Prostate gland (tissue), 2 donors: ENCODE data around the gene EEFSEC. TPM values are rescaled to one million over a fixed set of nuclear protein-coding genes. Genes with fewer than 3 reads are reported as not detected.

Experiments
- DNase-seq: peaks from one replicate; pipeline ENCODE4 v3.0.0-alpha.2; 2019; ENCODE audit warnings: low spot score
- H3K27ac ChIP-seq, 2 donors: fragments of 200-600 bp; sonication (generic); 2 replicates each; pipeline ENCODE4 v1.5.1; 2017 to 2019
- H3K27me3 ChIP-seq: fragments of 200-600 bp; sonication (generic); replicated peaks from 2 replicates; pipeline ENCODE4 v1.5.1; 2019; ENCODE audit not compliant: insufficient read depth
- H3K36me3 ChIP-seq, 2 donors: fragments of 200-600 bp; sonication (generic); 1 replicate in 1 of 2; 2 replicates in 1 of 2; pipeline versions ENCODE4 v1.5.1 to v1.8.1; 2017 to 2019
- H3K4me1 ChIP-seq: fragments of 200-600 bp; sonication (generic); replicated peaks from 2 replicates; pipeline ENCODE4 v1.5.1; 2019
- H3K4me3 ChIP-seq, 2 donors: fragments of 200-600 bp; sonication (generic); 2 replicates each; pipeline ENCODE4 v1.5.1; 2017 to 2019
- H3K9me3 ChIP-seq: fragments of 200-600 bp; sonication (generic); 2 replicates; pipeline ENCODE4 v1.5.1; 2017
- CTCF ChIP-seq, 4 experiments: fragments of 200-600 bp in 2 of 4; fragments of 450-650 bp in 2 of 4; sonication (generic) in 2 of 4; IDR thresholded peaks; 1 replicate in 3 of 4; 2 replicates in 1 of 4; pipeline ENCODE4 v1.5.1; 2016 to 2019; ENCODE audit warnings: antibody characterized with exemption in 4 of 4, mild to moderate bottlenecking in 2 of 4, moderate library complexity in 2 of 4
- POLR2A ChIP-seq: fragments of 450-650 bp; IDR thresholded peaks from one replicate; pipeline ENCODE4 v1.6.1; 2016; ENCODE audit warnings: antibody characterized with exemption, mild to moderate bottlenecking
- POLR2AphosphoS5 ChIP-seq: sonication (generic); formaldehyde crosslinking; IDR thresholded peaks from one replicate; pipeline ENCODE4 v1.6.1; 2017; ENCODE audit warnings: antibody characterized with exemption
- WGBS: methylation state at CpG from one replicate; pipeline ENCODE4 v1.1.5; 2018; 5-methylcytosine and 5-hydroxymethylcytosine counted together
- intact Hi-C: fragments of 100-400 bp; cut with DNase I; formaldehyde crosslinking; loops from one replicate; pipeline ENCODE4 v1.14.2; 2022
- total RNA-seq, 2 donors: library from RNA; depleted of rRNA; stranded (reverse); fragments of >200 nt; gene quantifications; one replicate each; pipeline ENCODE4 v1.1.0, GENCODE V29; 2016

The EEFSEC gene
- total RNA-seq, 2 donors from 2014 or later = 24.7 to 26.1 TPM

- no peak for DNase-seq
- WGBS = 93% methylated on average over 5 of the region's 5 CpGs
- Histone ChIP-seq H3K4me1 (peaks cover 12% of the 10 kb centered on the region), H3K27me3 (no peaks in the 10 kb centered on the region), H3K4me3 (no peak overlapping the region), H3K27ac (no peak overlapping the region), H3K36me3 (no peaks in the 10 kb centered on the region), H3K9me3 (no peaks in the 10 kb centered on the region)
- TF ChIP-seq CTCF (IDR thresholded peaks at IDR 0.05) = no peak
- intact Hi-C loops = no loop called here
Measured at GRCh38 chr3:128313071-128313725, 159.9 kb downstream of the EEFSEC start.

- no peak overlapping the region for H3K27ac ChIP-seq
- no peak overlapping the region for H3K4me3 ChIP-seq
- 89% methylated on average over 2 of the region's 2 CpGs for WGBS
- H3K4me1 ChIP-seq = peaks cover 12% of the 10 kb centered on the region
- no peaks in the 10 kb centered on the region for H3K27me3 ChIP-seq
- intact Hi-C loops = no loop called here
- H3K36me3 ChIP-seq = no peaks in the 10 kb centered on the region
- no peak for DNase-seq
- TF ChIP-seq CTCF (IDR thresholded peaks at IDR 0.05) (no peak), POLR2AphosphoS5 (no peak), POLR2A (no peak)
- no peaks in the 10 kb centered on the region for H3K9me3 ChIP-seq
Measured at GRCh38 chr3:128313935-128314334, 160.7 kb downstream of the EEFSEC start.

- 100% methylated on average over 2 of the region's 2 CpGs for WGBS
- intact Hi-C loops = no loop called here
- Histone ChIP-seq H3K27me3 (no peaks in the 10 kb centered on the region), H3K4me1 (peaks cover 12% of the 10 kb centered on the region), H3K9me3 (no peaks in the 10 kb centered on the region), H3K36me3 (no peaks in the 10 kb centered on the region), H3K27ac (no peak overlapping the region), H3K4me3 (no peak overlapping the region)
- no peak for TF ChIP-seq POLR2A
- TF ChIP-seq CTCF (IDR thresholded peaks at IDR 0.05) = no peak
- no peak for TF ChIP-seq POLR2AphosphoS5
- DNase-seq = no peak
Measured at GRCh38 chr3:128315313-128315712, 162.0 kb downstream of the EEFSEC start.

GRCh38 chr3:128316481-128316891, 163.2 kb downstream of the EEFSEC start:
- H3K27me3 ChIP-seq = no peaks in the 10 kb centered on the region
- peak; percentile 4 for DNase-seq
- no peak overlapping the region for H3K4me3 ChIP-seq
- peaks cover 12% of the 10 kb centered on the region for H3K4me1 ChIP-seq
- intact Hi-C loops = no loop called here
- peak overlapping the region in 1 of 2 donors; percentile 24 for H3K27ac ChIP-seq
- 39% methylated on average over 15 of the region's 15 CpGs for WGBS
- no peaks in the 10 kb centered on the region for H3K36me3 ChIP-seq
- no peaks in the 10 kb centered on the region for H3K9me3 ChIP-seq
- no peak for TF ChIP-seq POLR2A
- no peak for TF ChIP-seq CTCF (IDR thresholded peaks at IDR 0.05)
- no peak for TF ChIP-seq POLR2AphosphoS5

- DNase-seq = no peak
- peak overlapping the region; percentile 12 to 24 for H3K27ac ChIP-seq
- TF ChIP-seq CTCF (IDR thresholded peaks at IDR 0.05) (no peak), POLR2A (no peak), POLR2AphosphoS5 (no peak)
Measured at GRCh38 chr3:128317101-128317697, 163.9 kb downstream of the EEFSEC start.

More at GRCh38 chr3:128317101-128317697, 163.9 kb downstream of the EEFSEC start:
- 64% methylated on average over 15 of the region's 17 CpGs for WGBS
- H3K4me1 ChIP-seq = peaks cover 12% of the 10 kb centered on the region
- no peaks in the 10 kb centered on the region for H3K27me3 ChIP-seq
- no peaks in the 10 kb centered on the region for H3K36me3 ChIP-seq
- intact Hi-C loops = no loop called here
- no peak overlapping the region for H3K4me3 ChIP-seq
- H3K9me3 ChIP-seq = no peaks in the 10 kb centered on the region
